ACHN (cell line): ENCODE data around the gene PROSER3.

ENCODE experiments used
- DNase-seq: peaks from one replicate; pipeline ENCODE4 v3.0.0-alpha.2; 2015
- in situ Hi-C: cut with HindIII; loops from 2 replicates; pipeline ENCODE4 v1.10.0; 2017; ENCODE audit warnings: low sequenced_read_pairs, low pct_ligation_motif_present, low pct_unique_long_range_greater_than_20kb

Gene PROSER3

GRCh38 chr19:35748106-35749020, 9.6 kb upstream of the PROSER3 start, which contains the start of gene LIN37:
TSS of gene LIN37 (plus strand) at chr19:35748576. CDS start at chr19:35748725, 149 bp downstream.
- in situ Hi-C loops: no loop called here
- DNase-seq: peak; percentile 98

- DNase-seq: no peak
- in situ Hi-C loops: no loop called here
Measured at GRCh38 chr19:35750167-35750566, 7.8 kb upstream of the PROSER3 start.

- no peak for DNase-seq
- in situ Hi-C loops: no loop called here
Measured at GRCh38 chr19:35751839-35752745, 5.9 kb upstream of the PROSER3 start.

- DNase-seq: no peak
- in situ Hi-C loops: no loop called here
Measured at GRCh38 chr19:35752746-35753350, 5.1 kb upstream of the PROSER3 start.

- no peak for DNase-seq
Measured at GRCh38 chr19:35753634-35754369, 4.2 kb upstream of the PROSER3 start.

DNA sequence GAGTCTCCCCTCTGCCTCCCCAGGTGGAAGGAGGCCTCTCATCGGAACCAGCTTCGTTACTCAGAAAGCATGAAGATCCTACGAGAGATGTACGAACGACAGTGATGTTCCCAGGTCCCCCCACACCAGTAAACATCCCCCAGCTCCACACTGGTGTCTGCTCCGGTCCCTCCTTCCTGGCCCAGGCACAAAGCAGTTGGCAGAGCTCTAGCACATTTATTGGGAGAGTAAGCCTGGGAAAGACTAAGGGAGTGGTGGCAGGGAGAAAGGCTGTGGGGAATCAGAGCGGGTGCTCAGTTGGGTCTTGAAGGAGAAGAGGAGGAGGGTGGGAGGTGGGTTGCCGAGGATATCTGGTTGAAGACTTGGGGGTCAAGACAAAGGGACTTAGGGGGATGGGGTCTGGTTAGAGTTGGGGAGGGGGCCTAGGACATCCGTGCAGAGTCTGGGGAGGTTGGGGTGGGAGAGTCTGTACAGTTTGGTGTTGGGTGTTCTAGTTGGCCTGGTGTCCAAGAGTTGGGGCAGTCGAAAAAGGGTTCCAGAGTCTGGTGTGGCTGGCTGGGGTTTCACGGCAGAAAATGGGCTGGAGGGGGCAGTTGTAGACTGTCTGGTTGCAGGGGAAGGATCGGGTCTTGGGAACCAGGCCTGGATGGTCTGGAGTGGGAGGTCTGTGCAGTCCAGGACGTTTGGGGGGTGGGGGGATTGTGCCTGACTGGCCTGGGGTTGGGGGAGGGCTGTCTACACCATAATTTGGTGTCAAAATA, 3.4 kb upstream of the PROSER3 start:
- DNase-seq: no peak
- in situ Hi-C loops: no loop called here

More at GRCh38 chr19:35753634-35754369, 4.2 kb upstream of the PROSER3 start:
- in situ Hi-C loops: no loop called here

DNA sequence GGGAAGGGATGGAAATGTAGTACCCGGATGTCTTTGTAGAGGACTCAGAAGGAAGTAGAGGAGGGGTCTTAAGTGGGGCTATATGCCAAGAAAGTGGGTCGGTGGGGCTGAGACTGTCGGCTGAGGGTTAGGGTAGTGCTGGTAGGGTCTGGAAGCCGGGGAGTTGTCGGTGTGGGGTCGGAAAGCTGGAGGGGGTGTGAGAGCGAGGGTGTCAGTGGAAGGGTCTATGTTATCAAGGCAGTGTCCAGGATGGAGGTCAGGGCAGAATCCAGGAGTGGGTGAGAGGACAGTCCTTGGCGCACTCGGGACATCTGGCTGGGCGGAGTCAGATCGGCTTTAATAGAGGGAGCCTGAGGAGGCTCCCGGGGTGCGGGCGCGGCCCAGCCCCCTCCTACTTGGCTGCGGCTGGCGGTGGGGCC, 2.8 kb upstream of the PROSER3 start:
- DNase-seq: no peak
- in situ Hi-C loops: no loop called here

DNA sequence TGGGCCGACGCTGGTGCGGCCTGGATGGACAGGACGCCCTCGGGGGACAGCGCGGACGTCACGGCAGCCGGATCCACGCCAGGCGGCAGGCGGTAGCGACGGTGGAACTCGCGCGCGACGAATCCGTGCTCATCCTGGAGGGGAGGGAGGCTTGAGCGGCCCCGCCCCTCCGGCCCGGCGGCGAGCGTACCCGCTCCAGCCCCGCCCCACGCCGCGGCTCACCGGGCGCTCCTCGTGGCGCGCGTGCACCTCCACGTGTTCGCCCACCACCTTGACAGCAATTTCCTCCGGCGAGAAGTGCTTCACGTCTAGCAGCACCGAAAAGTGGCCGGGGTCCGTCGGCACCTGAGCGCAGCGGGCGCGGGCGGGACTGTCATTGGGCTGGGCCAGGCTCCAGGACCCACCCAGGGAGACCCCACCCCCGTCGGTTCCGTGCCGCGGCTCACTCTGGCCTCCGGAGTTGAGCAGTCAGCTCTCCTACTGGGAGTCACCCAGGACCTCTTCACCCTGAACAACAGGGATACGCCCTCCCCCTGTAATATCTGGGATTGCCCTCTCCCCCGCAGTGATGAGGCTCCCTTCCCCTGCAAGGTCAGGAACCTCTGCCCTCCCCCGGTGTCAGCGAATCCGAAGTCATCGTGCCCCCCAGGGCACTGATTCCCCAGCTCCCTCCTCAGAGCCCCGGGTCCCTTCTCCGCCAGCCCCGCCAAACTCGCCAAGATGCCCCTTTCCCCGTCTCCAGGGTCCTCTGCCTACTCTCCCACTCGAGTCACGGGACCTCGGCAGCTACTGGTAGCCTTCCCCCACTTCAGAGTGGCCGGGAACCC, 2.2 kb upstream of the PROSER3 start:
- DNase-seq: no peak
- in situ Hi-C loops: no loop called here

DNA sequence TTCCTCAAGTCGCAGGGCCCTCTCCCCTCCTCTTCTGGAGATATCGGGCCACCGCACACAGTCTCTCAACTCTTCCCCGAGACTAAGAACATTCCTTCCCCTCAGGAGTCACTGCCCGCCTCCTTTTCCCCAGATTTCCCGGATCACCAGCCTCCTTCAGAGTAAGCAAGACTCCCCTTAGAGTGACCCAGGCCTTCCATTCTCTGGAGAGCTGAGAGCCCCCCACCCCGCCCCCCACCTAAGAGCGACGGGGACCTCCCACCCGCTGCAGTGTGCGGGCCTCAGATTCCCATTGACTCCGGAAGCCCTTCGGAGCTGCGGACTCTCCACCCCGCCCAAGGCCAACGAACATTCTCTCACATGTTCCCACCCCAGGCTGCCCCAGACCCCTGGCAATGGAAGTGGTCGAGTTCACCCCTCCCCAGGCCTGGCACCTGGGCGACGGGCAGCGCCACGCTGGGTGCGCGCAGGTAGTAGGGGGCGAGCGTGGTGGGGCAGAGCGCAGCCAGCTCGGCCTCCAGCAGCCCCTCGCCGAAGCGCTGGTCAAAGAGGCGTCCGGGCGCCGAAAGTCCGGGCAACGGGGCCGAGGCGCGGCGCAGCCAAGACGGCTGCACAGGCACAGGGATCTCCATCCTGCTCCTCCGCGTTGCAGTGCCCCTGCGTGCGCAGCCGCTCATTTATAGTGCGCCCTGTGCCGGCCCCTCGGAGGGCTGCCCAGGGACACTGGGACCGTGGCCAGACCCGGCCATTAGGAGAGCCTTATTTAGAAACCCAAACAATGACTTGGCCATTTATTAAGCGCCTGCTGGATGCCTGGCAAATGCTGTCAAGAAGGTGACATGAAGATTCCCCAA, 1.4 kb upstream of the PROSER3 start, which contains the start of gene HSPB6:
TSS of gene HSPB6 (minus strand) at position 653 of the 854 bp plus-strand sequence. CDS start at position 632, 21 bp downstream.
- in situ Hi-C loops: no loop called here
- no peak for DNase-seq

GRCh38 chr19:35757231-35757748, 686 bp upstream of the PROSER3 start:
- in situ Hi-C loops: no loop called here
- peak; percentile 63 for DNase-seq

GRCh38 chr19:35759697-35760096, 1.7 kb downstream of the PROSER3 start:
- DNase-seq: no peak
- in situ Hi-C loops: no loop called here

DNA sequence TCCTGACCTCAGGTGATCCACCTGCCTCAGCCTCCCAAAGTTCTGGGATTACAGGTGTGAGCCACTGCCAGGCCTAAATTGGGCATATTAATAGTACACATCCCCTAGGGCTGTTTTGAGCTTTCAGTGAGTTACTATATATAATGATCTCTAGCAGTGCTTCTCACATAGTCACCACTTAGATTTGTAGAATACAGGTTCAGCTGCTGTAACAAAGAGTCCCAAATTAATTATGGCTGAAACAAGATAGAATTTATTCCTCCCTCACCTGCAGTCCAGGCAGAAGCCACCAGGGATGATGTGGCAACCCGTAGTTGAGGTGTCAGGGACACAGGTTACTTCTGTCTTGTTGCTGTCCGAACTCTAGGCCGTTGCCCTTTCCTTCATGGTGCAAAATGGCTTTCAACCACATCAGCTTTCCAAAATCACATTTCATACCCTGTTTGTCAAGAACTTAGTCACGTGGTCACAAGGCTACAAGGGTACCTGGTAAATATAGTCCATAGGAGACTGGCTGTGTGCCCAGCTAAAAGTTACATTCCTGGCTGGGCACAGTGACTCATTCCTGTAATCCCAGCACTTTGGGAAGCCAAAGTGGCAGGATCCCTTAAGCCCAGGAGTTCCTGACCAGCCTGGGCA, 2.9 kb downstream of the PROSER3 start:
- no peak for DNase-seq
- in situ Hi-C loops: no loop called here

DNA sequence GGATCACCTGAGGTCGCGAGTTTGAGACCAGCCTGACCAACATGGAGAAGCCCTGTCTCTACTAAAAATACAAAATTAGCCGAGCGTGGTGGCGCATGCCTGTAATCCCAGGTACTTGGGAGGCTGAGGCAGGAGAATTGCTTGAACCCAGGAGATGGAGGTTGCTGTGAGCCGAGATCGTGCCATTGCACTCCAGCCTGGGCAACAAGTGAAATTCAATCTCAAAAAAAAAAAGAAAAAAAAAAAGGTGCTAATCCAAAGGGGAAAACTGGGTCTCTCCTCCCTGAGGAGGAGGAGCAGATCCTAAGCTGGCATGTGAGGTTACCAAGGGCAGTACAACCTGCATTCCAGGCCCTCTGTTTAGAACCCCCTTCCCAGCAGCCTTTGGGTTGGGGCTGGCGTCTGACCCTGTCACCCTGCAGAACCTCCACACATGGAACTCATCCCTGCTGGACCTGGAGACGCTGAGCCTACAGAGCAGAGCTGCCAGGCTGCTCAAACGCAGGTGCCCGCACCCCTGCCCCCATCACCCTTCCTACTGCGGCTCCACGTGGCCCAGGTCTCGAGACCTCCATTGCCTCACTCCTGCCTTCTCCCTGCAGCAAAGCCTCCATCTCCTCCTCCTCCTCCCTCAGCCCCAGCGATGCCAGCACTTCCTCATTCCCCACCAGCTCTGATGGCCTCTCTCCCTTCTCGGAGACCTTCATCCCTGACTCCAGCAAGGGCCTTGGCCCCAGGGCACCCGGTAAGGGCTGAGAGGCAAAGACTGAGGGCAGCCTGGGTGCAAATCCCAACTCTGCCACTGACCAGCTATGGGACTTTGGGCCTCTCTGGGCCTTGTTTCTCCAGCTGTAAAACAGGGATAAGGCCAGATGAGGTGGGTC, 6.7 kb downstream of the PROSER3 start:
- DNase-seq: no peak
- in situ Hi-C loops: no loop called here

- DNase-seq: no peak
Measured at GRCh38 chr19:35766571-35767104, 8.7 kb downstream of the PROSER3 start.

More at GRCh38 chr19:35766571-35767104, 8.7 kb downstream of the PROSER3 start:
- in situ Hi-C loops: no loop called here
